ENCODE data around the gene COL9A2. TPM values are rescaled to one million over a fixed set of nuclear protein-coding genes. Genes with fewer than 3 reads are reported as not detected.

Gene COL9A2
- total RNA-seq, 1 donor from 2014 or later, result 3.3 TPM

GRCh38 chr1:40309374-40310128 is 7.5 kb downstream of the COL9A2 start:
- Mint-ChIP-seq H3K9me3 (ENCODE audit: unreplicated experiment) (no peaks in the 10 kb centered on the region), H3K4me3 (ENCODE audit: unreplicated experiment) (no peak overlapping the region), H3K27ac (ENCODE audit: unreplicated experiment) (no peak overlapping the region), H3K36me3 (ENCODE audit: unreplicated experiment) (no peaks in the 10 kb centered on the region), H3K4me1 (ENCODE audit: low read depth, unreplicated experiment) (peaks cover 4% of the 10 kb centered on the region), H3K27me3 (ENCODE audit: unreplicated experiment) (peaks cover 11% of the 10 kb centered on the region)
- DNase-seq, result no peak
- no peak for TF ChIP-seq CTCF (IDR thresholded peaks at IDR 0.05; ENCODE audit: partially characterized antibody, unreplicated experiment)

GRCh38 chr1:40308036-40308727 is 8.9 kb downstream of the COL9A2 start:
- H3K9me3 Mint-ChIP-seq (ENCODE audit: unreplicated experiment), result no peaks in the 10 kb centered on the region
- H3K4me1 Mint-ChIP-seq (ENCODE audit: low read depth, unreplicated experiment), result no peaks in the 10 kb centered on the region
- no peak overlapping the region for H3K4me3 Mint-ChIP-seq (ENCODE audit: unreplicated experiment)
- H3K27ac Mint-ChIP-seq (ENCODE audit: unreplicated experiment), result no peak overlapping the region
- H3K27me3 Mint-ChIP-seq (ENCODE audit: unreplicated experiment), result peaks cover 5% of the 10 kb centered on the region
- DNase-seq, result no peak
- H3K36me3 Mint-ChIP-seq (ENCODE audit: unreplicated experiment), result no peaks in the 10 kb centered on the region
- TF ChIP-seq CTCF (IDR thresholded peaks at IDR 0.05; ENCODE audit: partially characterized antibody, unreplicated experiment), result no peak

GRCh38 chr1:40307186-40307585 is 9.9 kb downstream of the COL9A2 start:
- Mint-ChIP-seq H3K36me3 (ENCODE audit: unreplicated experiment) (no peaks in the 10 kb centered on the region), H3K9me3 (ENCODE audit: unreplicated experiment) (no peaks in the 10 kb centered on the region), H3K27ac (ENCODE audit: unreplicated experiment) (no peak overlapping the region), H3K4me3 (ENCODE audit: unreplicated experiment) (no peak overlapping the region), H3K27me3 (ENCODE audit: unreplicated experiment) (peaks cover 3% of the 10 kb centered on the region), H3K4me1 (ENCODE audit: low read depth, unreplicated experiment) (no peaks in the 10 kb centered on the region)
- DNase-seq, result no peak
- no peak for TF ChIP-seq CTCF (IDR thresholded peaks at IDR 0.05; ENCODE audit: partially characterized antibody, unreplicated experiment)

- Mint-ChIP-seq H3K9me3 (ENCODE audit: unreplicated experiment) (no peaks in the 10 kb centered on the region), H3K4me1 (ENCODE audit: low read depth, unreplicated experiment) (no peaks in the 10 kb centered on the region), H3K27ac (ENCODE audit: unreplicated experiment) (no peak overlapping the region), H3K4me3 (ENCODE audit: unreplicated experiment) (no peak overlapping the region), H3K36me3 (ENCODE audit: unreplicated experiment) (no peaks in the 10 kb centered on the region), H3K27me3 (ENCODE audit: unreplicated experiment) (peaks cover 6% of the 10 kb centered on the region)
- DNase-seq, result no peak
- TF ChIP-seq CTCF (IDR thresholded peaks at IDR 0.05; ENCODE audit: partially characterized antibody, unreplicated experiment), result no peak
Observed at GRCh38 chr1:40306296-40306695, 10.8 kb downstream of the COL9A2 start.

- H3K27ac Mint-ChIP-seq (ENCODE audit: unreplicated experiment), result no peak overlapping the region
- H3K9me3 Mint-ChIP-seq (ENCODE audit: unreplicated experiment), result no peaks in the 10 kb centered on the region
- no peak overlapping the region for H3K4me3 Mint-ChIP-seq (ENCODE audit: unreplicated experiment)
- no peak for DNase-seq
- no peaks in the 10 kb centered on the region for H3K4me1 Mint-ChIP-seq (ENCODE audit: low read depth, unreplicated experiment)
- no peak for TF ChIP-seq CTCF (IDR thresholded peaks at IDR 0.05; ENCODE audit: partially characterized antibody, unreplicated experiment)
- H3K36me3 Mint-ChIP-seq (ENCODE audit: unreplicated experiment), result no peaks in the 10 kb centered on the region
- peaks cover 6% of the 10 kb centered on the region for H3K27me3 Mint-ChIP-seq (ENCODE audit: unreplicated experiment)
Observed at GRCh38 chr1:40305871-40306270, 11.2 kb downstream of the COL9A2 start.
